ENCODE results near the gene MRPL48. TPM values are rescaled to one million over a fixed set of nuclear protein-coding genes. Genes with fewer than 3 reads are reported as not detected.

MRPL48 gene
- polyA plus RNA-seq, 2 of the 4 experiments (the other 2 are of a cell fraction): 57.2 to 103 TPM

DNA sequence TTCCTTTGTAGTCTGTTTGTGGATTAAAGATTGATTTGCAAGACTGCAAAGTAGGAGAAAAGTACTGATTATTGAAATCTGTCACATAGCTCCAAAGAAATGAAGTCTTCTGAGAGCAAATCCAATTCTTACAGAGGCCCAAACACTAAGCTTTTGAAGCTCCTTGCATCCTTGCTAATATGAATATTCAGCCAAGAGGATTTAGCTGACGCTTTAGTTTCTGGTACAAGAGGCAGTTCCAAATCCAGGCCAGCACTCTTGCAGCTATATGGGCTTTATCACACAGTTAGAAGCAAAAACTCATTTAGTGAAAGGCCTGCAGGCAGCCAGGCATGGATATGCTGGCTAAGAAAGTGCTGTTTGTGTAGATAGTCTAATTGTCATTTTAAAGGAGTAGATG, 101.9 kb downstream of the MRPL48 start:
- WGBS (ENCODE audit: missing lambda C conversion rate): 90% methylated on average over 1 of the region's 1 CpG
- FAIRE-seq (no peak), ATAC-seq (no peak), DNase-seq (ENCODE audit: low read depth in 1 of 2, low spot score in 1 of 2) (no peak)
- Histone ChIP-seq H3K27ac (no peak overlapping the region), H3K4me3 (no peak overlapping the region), H3K4me2 (no peak overlapping the region), H3K9me3 (no peaks in the 10 kb centered on the region), H3K4me1 (peaks cover 7% of the 10 kb centered on the region)
- TF ChIP-seq MYC (IDR thresholded peaks at IDR 0.05; ENCODE audit: borderline replicate concordance, low read length): no peak
- TF ChIP-seq, protein P1, sequence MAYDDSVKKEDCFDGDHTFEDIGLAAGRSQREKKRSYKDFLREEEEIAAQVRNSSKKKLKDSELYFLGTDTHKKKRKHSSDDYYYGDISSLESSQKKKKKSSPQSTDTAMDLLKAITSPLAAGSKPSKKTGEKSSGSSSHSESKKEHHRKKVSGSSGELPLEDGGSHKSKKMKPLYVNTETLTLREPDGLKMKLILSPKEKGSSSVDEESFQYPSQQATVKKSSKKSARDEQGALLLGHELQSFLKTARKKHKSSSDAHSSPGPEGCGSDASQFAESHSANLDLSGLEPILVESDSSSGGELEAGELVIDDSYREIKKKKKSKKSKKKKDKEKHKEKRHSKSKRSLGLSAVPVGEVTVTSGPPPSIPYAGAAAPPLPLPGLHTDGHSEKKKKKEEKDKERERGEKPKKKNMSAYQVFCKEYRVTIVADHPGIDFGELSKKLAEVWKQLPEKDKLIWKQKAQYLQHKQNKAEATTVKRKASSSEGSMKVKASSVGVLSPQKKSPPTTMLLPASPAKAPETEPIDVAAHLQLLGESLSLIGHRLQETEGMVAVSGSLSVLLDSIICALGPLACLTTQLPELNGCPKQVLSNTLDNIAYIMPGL (CRISPR knock-in tag; IDR thresholded peaks at IDR 0.05; ENCODE audit: borderline replicate concordance): no peak
- TF ChIP-seq RCOR1 (IDR thresholded peaks at IDR 0.05; ENCODE audit: low read depth, low read length): no peak
- no peak for TF ChIP-seq HOXB5 (CRISPR knock-in tag; IDR thresholded peaks at IDR 0.05)
- no peak for TF ChIP-seq RARB (CRISPR knock-in tag; IDR thresholded peaks at IDR 0.05)
- TF ChIP-seq RNF2 (IDR thresholded peaks at IDR 0.05; ENCODE audit: borderline replicate concordance, low read depth): no peak
- no peak for TF ChIP-seq HDAC2 (IDR thresholded peaks at IDR 0.05)
- TF ChIP-seq, protein P2, sequence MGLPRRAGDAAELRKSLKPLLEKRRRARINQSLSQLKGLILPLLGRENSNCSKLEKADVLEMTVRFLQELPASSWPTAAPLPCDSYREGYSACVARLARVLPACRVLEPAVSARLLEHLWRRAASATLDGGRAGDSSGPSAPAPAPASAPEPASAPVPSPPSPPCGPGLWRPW (IDR thresholded peaks at IDR 0.05): no peak
- TF ChIP-seq NR3C1 (IDR thresholded peaks at IDR 0.05): no peak
- no peak for TF ChIP-seq NPAS2 (CRISPR knock-in tag; IDR thresholded peaks at IDR 0.05; ENCODE audit: borderline replicate concordance)
- TF ChIP-seq KDM5A (IDR thresholded peaks at IDR 0.05): no peak
- no peak for TF ChIP-seq PHF8 (IDR thresholded peaks at IDR 0.05; ENCODE audit: borderline replicate concordance, low read depth)
- TF ChIP-seq HOXA7 (CRISPR knock-in tag; IDR thresholded peaks at IDR 0.05): no peak
- TF ChIP-seq KDM1A (IDR thresholded peaks at IDR 0.05; ENCODE audit: low read depth): no peak
- no peak for TF ChIP-seq POLR2AphosphoS2 (conservative IDR thresholded peaks at IDR 0.05; ENCODE audit: low read length)
- TF ChIP-seq EP300 (IDR thresholded peaks at IDR 0.05): no peak
- TF ChIP-seq, protein P3, sequence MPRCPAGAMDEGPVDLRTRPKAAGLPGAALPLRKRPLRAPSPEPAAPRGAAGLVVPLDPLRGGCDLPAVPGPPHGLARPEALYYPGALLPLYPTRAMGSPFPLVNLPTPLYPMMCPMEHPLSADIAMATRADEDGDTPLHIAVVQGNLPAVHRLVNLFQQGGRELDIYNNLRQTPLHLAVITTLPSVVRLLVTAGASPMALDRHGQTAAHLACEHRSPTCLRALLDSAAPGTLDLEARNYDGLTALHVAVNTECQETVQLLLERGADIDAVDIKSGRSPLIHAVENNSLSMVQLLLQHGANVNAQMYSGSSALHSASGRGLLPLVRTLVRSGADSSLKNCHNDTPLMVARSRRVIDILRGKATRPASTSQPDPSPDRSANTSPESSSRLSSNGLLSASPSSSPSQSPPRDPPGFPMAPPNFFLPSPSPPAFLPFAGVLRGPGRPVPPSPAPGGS (IDR thresholded peaks at IDR 0.05): no peak
- TF ChIP-seq EHMT2 (IDR thresholded peaks at IDR 0.05; ENCODE audit: low read depth): no peak
- ChIA-PET POLR2A (no interaction called here), CTCF (interaction anchor here (0.9 kb wide), 1 partner anchor 9 kb away, joined by 3 read pairs; no protein-coding TSS in a partner anchor)

DNA sequence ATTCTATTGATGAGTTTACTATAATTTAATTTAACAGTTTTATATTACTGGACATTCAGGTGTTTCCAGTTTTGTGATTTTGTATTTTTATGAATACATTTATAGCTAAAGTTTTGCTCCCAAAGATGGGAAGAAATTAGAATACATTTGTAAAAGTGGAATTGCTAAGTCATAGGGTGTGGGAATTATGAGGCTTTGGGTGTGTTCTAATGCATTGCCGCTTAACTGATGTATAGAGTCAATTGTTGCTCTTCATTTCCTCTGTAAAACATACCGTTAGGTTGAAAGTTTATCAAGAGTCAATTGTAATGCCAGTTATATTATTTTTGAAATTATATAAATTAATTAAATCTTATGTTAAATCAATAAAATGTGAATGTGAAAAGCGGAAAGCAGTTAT, 105.4 kb downstream of the MRPL48 start:
- ATAC-seq (no peak), DNase-seq (ENCODE audit: low read depth in 1 of 2, low spot score in 1 of 2) (no peak), FAIRE-seq (no peak)
- no peaks in the 10 kb centered on the region for H3K9me3 ChIP-seq
- H3K4me3 ChIP-seq: no peak overlapping the region
- 90% methylated on average over 3 of the region's 3 CpGs for WGBS (ENCODE audit: missing lambda C conversion rate)
- H3K4me2 ChIP-seq: no peak overlapping the region
- ChIA-PET CTCF (interaction anchor here (0.6 to 1.8 kb wide), 3 partner anchors 10 to 13 kb away, joined by 3 to 4 read pairs (median 3); no protein-coding TSS in a partner anchor), POLR2A (no interaction called here)
- peaks cover 21% of the 10 kb centered on the region for H3K4me1 ChIP-seq
- no peak for TF ChIP-seq SMC3 (IDR thresholded peaks at IDR 0.05)
- TF ChIP-seq FOSB (CRISPR knock-in tag; IDR thresholded peaks at IDR 0.05): no peak
- TF ChIP-seq KDM5A (IDR thresholded peaks at IDR 0.05): no peak
- TF ChIP-seq, protein P4, sequence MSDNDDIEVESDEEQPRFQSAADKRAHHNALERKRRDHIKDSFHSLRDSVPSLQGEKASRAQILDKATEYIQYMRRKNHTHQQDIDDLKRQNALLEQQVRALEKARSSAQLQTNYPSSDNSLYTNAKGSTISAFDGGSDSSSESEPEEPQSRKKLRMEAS (IDR thresholded peaks at IDR 0.05): no peak
- TF ChIP-seq KDM1A (IDR thresholded peaks at IDR 0.05; ENCODE audit: low read depth): no peak
- TF ChIP-seq, protein P5, sequence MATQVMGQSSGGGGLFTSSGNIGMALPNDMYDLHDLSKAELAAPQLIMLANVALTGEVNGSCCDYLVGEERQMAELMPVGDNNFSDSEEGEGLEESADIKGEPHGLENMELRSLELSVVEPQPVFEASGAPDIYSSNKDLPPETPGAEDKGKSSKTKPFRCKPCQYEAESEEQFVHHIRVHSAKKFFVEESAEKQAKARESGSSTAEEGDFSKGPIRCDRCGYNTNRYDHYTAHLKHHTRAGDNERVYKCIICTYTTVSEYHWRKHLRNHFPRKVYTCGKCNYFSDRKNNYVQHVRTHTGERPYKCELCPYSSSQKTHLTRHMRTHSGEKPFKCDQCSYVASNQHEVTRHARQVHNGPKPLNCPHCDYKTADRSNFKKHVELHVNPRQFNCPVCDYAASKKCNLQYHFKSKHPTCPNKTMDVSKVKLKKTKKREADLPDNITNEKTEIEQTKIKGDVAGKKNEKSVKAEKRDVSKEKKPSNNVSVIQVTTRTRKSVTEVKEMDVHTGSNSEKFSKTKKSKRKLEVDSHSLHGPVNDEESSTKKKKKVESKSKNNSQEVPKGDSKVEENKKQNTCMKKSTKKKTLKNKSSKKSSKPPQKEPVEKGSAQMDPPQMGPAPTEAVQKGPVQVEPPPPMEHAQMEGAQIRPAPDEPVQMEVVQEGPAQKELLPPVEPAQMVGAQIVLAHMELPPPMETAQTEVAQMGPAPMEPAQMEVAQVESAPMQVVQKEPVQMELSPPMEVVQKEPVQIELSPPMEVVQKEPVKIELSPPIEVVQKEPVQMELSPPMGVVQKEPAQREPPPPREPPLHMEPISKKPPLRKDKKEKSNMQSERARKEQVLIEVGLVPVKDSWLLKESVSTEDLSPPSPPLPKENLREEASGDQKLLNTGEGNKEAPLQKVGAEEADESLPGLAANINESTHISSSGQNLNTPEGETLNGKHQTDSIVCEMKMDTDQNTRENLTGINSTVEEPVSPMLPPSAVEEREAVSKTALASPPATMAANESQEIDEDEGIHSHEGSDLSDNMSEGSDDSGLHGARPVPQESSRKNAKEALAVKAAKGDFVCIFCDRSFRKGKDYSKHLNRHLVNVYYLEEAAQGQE (IDR thresholded peaks at IDR 0.05): no peak
- TF ChIP-seq EP300 (IDR thresholded peaks at IDR 0.05): no peak
- TF ChIP-seq, protein P6, sequence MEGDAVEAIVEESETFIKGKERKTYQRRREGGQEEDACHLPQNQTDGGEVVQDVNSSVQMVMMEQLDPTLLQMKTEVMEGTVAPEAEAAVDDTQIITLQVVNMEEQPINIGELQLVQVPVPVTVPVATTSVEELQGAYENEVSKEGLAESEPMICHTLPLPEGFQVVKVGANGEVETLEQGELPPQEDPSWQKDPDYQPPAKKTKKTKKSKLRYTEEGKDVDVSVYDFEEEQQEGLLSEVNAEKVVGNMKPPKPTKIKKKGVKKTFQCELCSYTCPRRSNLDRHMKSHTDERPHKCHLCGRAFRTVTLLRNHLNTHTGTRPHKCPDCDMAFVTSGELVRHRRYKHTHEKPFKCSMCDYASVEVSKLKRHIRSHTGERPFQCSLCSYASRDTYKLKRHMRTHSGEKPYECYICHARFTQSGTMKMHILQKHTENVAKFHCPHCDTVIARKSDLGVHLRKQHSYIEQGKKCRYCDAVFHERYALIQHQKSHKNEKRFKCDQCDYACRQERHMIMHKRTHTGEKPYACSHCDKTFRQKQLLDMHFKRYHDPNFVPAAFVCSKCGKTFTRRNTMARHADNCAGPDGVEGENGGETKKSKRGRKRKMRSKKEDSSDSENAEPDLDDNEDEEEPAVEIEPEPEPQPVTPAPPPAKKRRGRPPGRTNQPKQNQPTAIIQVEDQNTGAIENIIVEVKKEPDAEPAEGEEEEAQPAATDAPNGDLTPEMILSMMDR (IDR thresholded peaks at IDR 0.05): no peak
- TF ChIP-seq EHF (CRISPR knock-in tag; IDR thresholded peaks at IDR 0.05): no peak
- TF ChIP-seq MYC (IDR thresholded peaks at IDR 0.05; ENCODE audit: borderline replicate concordance, low read length): no peak
- no peak overlapping the region for H3K27ac ChIP-seq

Measured in A549 (cell line).